ENCODE measurements around the gene GDPD2. TPM values are rescaled to one million over a fixed set of nuclear protein-coding genes. Genes with fewer than 3 reads are reported as not detected.

The GDPD2 gene
- total RNA-seq, 4 donors from 2014 or later: 0.21 to 0.30 TPM; not detected in 2

DNA sequence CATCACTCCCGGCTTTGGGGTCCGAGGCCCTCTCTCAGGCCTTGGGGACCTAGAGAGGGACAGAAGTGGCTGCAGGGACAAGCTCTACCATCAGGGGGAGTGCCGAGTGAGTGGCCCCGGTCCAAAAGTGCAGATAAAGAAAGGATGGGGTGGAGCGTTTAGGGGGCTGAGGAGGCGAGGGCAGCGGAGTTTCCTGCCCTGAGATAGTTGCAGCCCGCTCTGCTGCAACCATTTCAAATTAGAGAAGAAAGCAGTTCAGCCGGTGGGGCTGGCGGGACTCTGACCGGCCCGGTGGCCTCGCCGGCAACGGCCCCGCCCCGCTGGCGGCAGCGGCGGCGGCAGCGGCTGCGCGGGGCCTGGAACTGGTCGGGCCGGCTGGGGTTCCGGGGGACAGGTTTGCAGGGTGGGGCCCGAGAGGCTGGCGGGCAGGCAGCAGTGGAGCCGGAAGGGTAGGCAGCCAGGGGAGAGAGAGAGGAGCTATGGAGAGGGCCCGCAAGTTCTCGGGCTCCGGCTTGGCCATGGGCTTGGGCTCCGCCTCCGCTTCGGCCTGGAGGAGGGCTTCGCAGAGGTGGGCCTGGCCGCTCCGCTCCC lies 29.1 kb downstream of the GDPD2 start:
- Histone ChIP-seq H3K4me1 (peaks cover 0 to 27% (median 0%) of the 10 kb centered on the region in 4 donors), H3K36me3 (no peaks in the 10 kb centered on the region), H3K27ac (peak overlapping the region in 2 of 4 donors; percentile 50 to 67), H3K9me3 (no peaks in the 10 kb centered on the region), H3K4me3 (peak overlapping the region; percentile 34 to 64 (median 41)), H3K27me3 (peaks cover 0 to 15% of the 10 kb centered on the region in 2 donors)
- peak; percentile 23 to 44 for DNase-seq (ENCODE audit: low spot score in 2 of 2)
- WGBS, 2 donors: 0 to 32% methylated on average over 2 to 38 of the region's 39 CpGs
- TF ChIP-seq CTCF (IDR thresholded peaks at IDR 0.05) (peak; percentile 39 to 72 (median 62)), EP300 (IDR thresholded peaks at IDR 0.05) (no peak)

GRCh38 chrX:70453024-70453618 lies 30.0 kb downstream of the GDPD2 start:
- no peak overlapping the region for H3K27ac ChIP-seq
- H3K9me3 ChIP-seq: no peaks in the 10 kb centered on the region
- peak overlapping the region in 3 of 4 donors; percentile 37 to 64 (median 45) for H3K4me3 ChIP-seq
- no peak for DNase-seq (ENCODE audit: low spot score in 2 of 2)
- 65 to 68% methylated on average over 4 to 5 of the region's 5 CpGs for WGBS, 2 donors
- H3K4me1 ChIP-seq: peaks cover 0 to 27% (median 0%) of the 10 kb centered on the region in 4 donors
- H3K36me3 ChIP-seq: no peaks in the 10 kb centered on the region
- peaks cover 0 to 15% of the 10 kb centered on the region in 2 donors for H3K27me3 ChIP-seq
- TF ChIP-seq CTCF (IDR thresholded peaks at IDR 0.05) (no peak), POLR2A (IDR thresholded peaks at IDR 0.05) (no peak), EP300 (IDR thresholded peaks at IDR 0.05) (no peak)

DNA sequence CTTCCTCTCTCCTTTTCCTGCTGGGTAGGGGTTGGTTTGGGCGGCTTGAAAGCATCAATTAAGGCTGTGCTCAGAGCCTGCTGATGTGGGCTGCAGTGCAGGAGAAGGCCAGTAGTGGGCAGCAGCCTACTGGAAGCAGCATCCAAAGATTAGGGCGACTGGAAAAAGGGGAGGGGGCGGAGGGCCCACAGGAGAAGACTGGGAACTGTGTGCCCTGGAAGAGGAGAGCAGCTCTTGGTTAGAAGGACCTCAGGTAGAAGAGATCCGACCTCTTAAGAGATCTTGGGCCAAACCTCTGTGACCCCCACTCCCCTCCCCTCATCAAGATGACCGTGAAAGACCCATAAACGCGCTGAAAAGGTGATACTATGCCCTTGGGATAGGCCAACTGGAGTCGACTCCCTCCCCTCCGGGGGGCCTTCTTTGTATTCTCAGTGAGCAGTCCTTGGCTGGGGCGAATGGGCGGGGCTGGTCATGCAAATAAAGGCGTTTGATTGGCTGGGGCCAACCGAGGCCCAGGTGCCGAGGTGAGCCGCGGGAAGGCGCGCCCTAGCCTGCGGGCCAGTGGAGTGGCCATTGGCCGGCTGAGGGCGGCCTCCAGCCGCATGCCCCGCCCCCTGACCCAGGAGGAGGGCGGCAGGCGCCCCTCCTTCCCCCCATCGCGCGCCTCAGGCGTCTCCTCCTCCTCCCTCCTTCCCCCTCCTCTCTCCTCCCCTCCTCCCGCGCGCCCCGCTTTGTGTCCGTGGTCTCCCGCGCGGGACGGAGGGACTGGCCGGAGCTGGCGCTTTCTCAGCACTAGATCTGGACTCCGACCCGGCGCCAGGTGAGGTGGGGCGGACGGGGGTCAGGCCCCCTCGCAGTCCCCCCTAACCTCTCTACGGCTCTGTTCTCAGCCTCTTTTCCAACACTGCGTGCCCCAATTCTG lies 31.6 kb downstream of the GDPD2 start:
- H3K4me1 ChIP-seq: peaks cover 0 to 27% (median 0%) of the 10 kb centered on the region in 4 donors
- peak; percentile 58 to 74 (median 72) for TF ChIP-seq CTCF (IDR thresholded peaks at IDR 0.05)
- TF ChIP-seq POLR2A (IDR thresholded peaks at IDR 0.05): no peak

GRCh38 chrX:70455366-70456202 lies 32.5 kb downstream of the GDPD2 start:
- H3K27ac ChIP-seq: peak overlapping the region; percentile 64 to 88 (median 82)
- peaks cover 0 to 15% of the 10 kb centered on the region in 2 donors for H3K27me3 ChIP-seq
- peaks cover 0 to 27% (median 0%) of the 10 kb centered on the region in 4 donors for H3K4me1 ChIP-seq
- no peaks in the 10 kb centered on the region for H3K36me3 ChIP-seq
- WGBS, 2 donors: 12 to 36% methylated on average over 32 of the region's 32 CpGs
- no peak for DNase-seq (ENCODE audit: low spot score in 2 of 2)
- H3K9me3 ChIP-seq: no peaks in the 10 kb centered on the region
- H3K4me3 ChIP-seq: peak overlapping the region; percentile 37 to 60 (median 49)
- TF ChIP-seq EP300 (IDR thresholded peaks at IDR 0.05): no peak

More for the DNA sequence above, 31.6 kb downstream of the GDPD2 start:
- peaks cover 0 to 15% of the 10 kb centered on the region in 2 donors for H3K27me3 ChIP-seq
- peak; percentile 34 to 57 for DNase-seq (ENCODE audit: low spot score in 2 of 2)
- no peaks in the 10 kb centered on the region for H3K9me3 ChIP-seq
- 5 to 38% methylated on average over 14 to 34 of the region's 48 CpGs for WGBS, 2 donors
- no peaks in the 10 kb centered on the region for H3K36me3 ChIP-seq
- peak overlapping the region; percentile 37 to 60 (median 49) for H3K4me3 ChIP-seq
- peak overlapping the region; percentile 64 to 88 (median 82) for H3K27ac ChIP-seq

- peaks cover 0 to 27% (median 0%) of the 10 kb centered on the region in 4 donors for H3K4me1 ChIP-seq
- H3K27ac ChIP-seq: peak overlapping the region in 2 of 4 donors; percentile 81 to 88
- no peaks in the 10 kb centered on the region for H3K9me3 ChIP-seq
- H3K27me3 ChIP-seq: peaks cover 0 to 15% of the 10 kb centered on the region in 2 donors
- no peak for TF ChIP-seq EP300 (IDR thresholded peaks at IDR 0.05)
- no peak for TF ChIP-seq CTCF (IDR thresholded peaks at IDR 0.05)
- TF ChIP-seq POLR2A (IDR thresholded peaks at IDR 0.05): no peak
- peak overlapping the region in 3 of 4 donors; percentile 9 to 60 (median 37) for H3K4me3 ChIP-seq
- WGBS, 2 donors: 12 to 39% methylated on average over 2 of the region's 2 CpGs
- H3K36me3 ChIP-seq: no peaks in the 10 kb centered on the region
- DNase-seq (ENCODE audit: low spot score in 2 of 2): no peak
Measured at GRCh38 chrX:70456256-70456655, 33.1 kb downstream of the GDPD2 start.
